ENCODE results near the gene CITED4.

- no peak for TF ChIP-seq ARNT (IDR thresholded peaks at IDR 0.05)
- no peak for TF ChIP-seq ZNF384 (IDR thresholded peaks at IDR 0.05)
- no peak for TF ChIP-seq PKNOX1 (IDR thresholded peaks at IDR 0.05)
- no peak for TF ChIP-seq TARDBP (IDR thresholded peaks at IDR 0.05)
- TF ChIP-seq SUZ12 (IDR thresholded peaks at IDR 0.05) = no peak
- TF ChIP-seq SP1 (IDR thresholded peaks at IDR 0.05) = no peak
- no peak for TF ChIP-seq ELF4 (IDR thresholded peaks at IDR 0.05)
- no peak for TF ChIP-seq FOXK2 (IDR thresholded peaks at IDR 0.05)
- TF ChIP-seq FOXM1 (IDR thresholded peaks at IDR 0.05; ENCODE audit: borderline replicate concordance) = no peak
- TF ChIP-seq LEF1 (IDR thresholded peaks at IDR 0.05; ENCODE audit: borderline replicate concordance) = no peak
- TF ChIP-seq BHLHE40 (IDR thresholded peaks at IDR 0.05; ENCODE audit: borderline replicate concordance) = no peak
Measured at GRCh38 chr1:40840526-40841323, 21.4 kb downstream of the CITED4 start.

All from HEK293T (cell line).